Kasumi-1 (cell line): Measurements from ENCODE around the gene TFF3.

Experiments
- DNase-seq, 2 experiments: peaks; one replicate each; lab custom pipeline; 2025; lab: John Stamatoyannopoulos, UW

The TFF3 gene

GRCh38 chr21:42320791-42321190, 5.6 kb upstream of the TFF3 start:
- no peak for DNase-seq

DNA sequence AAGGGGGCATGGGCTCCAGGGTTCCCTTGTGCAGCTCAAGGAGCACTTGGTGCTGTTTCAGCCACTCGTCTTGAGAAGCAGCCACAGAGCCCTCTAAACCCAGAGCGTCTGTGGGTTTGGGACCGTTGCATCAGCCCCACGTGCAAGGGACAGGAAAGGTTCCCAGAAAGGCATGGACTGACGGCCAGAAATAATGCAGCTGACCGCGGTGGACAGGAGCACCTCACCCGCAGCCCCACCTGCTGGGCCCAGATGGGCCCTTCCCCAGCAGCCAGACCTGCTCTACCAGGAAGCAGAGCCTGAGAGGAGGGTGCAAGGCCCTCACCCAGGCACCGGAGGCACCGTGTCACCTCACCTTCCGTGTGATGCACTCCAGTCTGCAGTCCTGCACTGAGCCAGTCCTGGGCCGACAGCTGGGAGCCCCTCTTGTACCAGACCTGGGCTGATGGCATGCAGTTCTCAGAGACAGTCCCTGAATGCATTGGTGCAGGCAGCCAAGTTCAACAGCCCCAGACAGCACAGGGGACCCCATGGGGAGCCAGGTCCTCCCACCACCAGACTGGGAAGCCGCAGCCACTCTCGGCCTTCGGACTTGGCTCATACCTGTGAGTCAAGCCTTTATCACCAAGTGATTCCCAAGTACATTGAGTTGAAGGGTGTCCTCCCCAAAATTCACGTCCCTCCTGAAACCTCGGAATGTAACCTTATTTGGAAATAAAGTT, 4.8 kb upstream of the TFF3 start:
- DNase-seq: peak; percentile 43 to 53

DNA sequence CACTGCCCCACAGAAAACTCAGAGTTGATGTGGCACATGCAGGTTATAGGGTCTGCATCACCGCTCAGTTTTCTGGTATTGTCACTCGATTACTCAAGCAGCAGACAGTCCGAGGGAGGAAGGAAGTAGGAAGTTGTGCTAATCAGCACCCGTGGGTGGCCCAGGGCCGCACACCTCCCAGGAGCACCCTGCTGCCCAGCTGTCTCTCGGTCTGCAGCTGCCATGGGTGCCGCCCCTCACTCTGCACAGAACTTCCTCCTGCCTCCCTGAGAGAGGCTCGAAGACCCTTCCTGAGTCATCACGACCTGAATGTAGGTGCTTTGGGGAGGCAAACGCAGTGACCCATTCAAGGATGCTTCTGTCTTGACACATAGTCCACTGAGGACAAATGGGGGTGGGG, 4.2 kb upstream of the TFF3 start:
- peak; percentile 84 to 89 for DNase-seq

DNA sequence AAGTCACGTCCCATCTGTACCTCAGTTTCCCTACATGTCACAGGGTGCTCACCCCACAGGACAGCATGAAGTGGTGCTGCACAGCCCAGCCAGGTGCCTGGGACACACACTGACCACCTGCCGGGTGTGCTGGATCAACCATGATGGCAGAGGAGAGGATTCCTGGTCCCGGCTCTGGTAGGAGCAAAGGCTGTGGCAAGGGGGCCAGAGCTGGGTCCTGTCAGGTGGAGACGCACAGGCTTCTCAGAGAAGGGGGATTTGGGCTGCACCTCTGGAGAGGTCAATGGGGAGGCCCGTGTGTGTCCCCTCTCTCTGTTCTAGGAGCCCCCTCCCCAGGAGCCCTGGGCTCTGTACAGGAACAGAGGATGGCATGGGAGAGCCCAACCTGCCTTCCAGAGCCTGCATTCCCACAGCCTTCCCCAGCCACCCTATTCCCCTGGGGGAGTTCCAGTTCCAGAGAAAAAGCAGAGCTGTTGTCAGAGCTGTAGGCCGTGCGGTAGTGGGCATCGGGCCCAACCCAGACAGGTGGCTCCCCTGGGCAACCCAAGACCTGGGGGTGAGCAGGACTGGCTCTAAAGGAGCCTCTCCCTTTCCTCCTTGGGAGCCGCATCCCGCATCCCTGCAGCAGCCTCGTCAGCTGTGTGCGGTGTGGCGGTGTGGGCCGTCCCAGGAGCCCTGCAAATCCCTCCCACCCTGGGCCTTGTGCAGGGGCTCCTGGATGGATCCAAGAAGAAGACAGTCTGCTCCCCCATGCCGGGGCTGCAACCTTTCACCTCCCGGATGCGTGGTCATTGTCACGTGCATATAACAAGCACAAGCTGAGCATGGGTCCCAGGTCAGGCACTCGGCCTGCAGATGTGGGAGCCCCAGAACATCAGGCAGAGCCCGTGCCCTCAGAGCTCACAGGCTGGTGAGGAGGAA, 2.9 kb upstream of the TFF3 start:
- DNase-seq: no peak

DNA sequence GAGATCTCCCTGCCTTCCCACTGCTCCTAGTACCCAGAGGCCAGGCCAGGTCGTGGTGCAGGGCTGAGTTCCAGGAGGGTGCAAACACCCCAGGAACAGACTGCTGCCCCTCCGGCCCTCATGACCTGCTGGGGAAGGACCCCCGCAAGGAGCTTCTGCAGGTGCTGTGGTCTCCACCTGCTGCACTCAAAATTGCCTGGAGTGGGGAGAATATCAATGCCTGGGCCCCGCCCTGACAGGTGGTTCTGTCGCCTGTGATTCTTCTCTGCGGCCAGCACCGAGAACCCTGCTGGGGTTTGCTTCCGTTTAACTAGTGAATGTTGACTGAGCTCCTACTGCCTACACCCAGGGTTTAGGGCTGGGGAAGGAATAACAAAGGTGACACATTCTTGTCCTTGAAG, 2.1 kb upstream of the TFF3 start:
- DNase-seq: no peak

DNA sequence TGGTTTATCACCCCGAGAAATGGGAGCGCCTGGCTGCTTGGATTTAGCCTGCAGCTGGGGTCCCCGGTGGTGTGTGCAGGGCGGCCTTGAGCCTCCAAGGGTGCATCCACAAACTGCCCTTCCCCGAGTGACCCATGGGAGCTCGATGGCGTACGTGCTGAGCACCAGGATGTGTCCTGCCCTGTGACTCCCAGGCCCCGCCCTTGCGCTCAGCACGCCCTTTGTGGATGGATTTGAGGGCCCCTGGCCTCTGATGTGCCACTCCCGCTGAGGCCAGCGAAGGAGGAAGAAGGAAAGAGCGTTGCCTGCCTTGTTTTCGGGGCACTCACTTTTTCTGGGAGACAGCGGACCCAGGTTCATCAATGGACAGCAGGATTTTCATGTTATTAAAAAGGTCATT, 1.7 kb upstream of the TFF3 start:
- no peak for DNase-seq

GRCh38 chr21:42314616-42315295, 453 bp downstream of the TFF3 start:
- DNase-seq: no peak

- DNase-seq: no peak
Observed at GRCh38 chr21:42313501-42313969, 1.7 kb downstream of the TFF3 start.

GRCh38 chr21:42312626-42313104, 2.5 kb downstream of the TFF3 start:
- DNase-seq: no peak

GRCh38 chr21:42311816-42312625, 3.2 kb downstream of the TFF3 start:
- no peak for DNase-seq

- DNase-seq: no peak
Observed at GRCh38 chr21:42311160-42311559, 4.0 kb downstream of the TFF3 start.

- no peak for DNase-seq
Observed at GRCh38 chr21:42310411-42311001, 4.7 kb downstream of the TFF3 start.

DNA sequence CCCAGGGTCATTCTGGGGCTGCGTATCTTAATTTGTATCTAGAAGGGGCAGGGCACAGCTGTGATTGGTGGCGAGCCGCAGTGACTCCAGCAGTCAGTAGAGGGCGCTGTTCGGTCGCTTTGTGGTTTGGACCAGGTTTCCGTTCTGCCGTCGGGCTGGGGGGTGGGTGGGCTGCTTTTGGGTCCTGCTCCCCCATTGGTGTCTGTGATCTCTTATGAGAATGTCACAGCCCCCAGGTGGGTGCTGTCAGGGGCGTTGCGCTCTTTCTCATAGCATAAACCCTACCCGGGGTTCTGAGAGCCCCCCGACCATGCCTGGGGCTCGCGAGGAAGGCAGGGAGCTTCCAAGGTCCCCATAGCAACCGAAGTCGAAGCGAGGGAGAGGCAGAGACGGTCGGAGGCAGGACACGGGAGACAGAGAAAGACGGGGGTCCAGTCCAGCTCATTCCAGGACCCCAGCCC, 5.4 kb downstream of the TFF3 start:
- peak; percentile 60 to 65 for DNase-seq

GRCh38 chr21:42308914-42309752, 6.1 kb downstream of the TFF3 start:
- no peak for DNase-seq

DNA sequence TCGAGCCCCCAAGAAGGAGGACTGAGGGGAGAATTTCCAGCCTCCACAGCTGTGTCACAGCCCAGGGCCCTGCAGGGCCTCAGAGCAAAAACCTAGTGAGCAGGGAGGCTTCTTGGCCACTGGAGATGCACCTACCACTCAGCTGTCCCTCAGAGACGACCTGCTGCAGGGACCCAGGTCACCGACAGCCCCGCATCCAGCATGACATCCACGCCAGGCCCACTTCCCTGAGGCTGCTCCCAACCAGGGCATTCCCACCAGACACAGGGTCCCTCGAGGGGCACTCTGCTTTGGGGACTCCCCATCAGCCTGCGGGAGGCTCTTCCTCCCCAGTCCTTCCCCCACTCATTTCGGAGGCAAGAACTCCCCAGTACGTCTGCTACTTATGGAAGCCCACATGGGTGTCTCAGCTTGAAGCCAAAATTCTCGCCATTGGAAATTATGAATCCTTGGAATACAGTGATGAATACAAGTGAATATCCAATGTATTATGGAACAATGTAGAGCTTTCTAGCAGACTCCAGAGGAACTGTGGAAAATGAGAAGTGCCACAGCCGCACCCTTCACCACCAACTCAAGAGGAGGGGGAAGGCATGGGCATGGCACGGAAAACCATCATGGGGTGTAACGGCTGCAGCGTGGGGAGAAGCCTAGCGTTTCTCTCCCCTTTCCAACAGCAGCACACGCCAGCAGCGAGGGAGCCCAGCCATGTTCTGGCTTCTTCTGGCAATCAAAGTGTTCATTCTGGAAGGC, 6.9 kb downstream of the TFF3 start:
- no peak for DNase-seq

- no peak for DNase-seq
Observed at GRCh38 chr21:42307106-42307505, 8.1 kb downstream of the TFF3 start.

GRCh38 chr21:42306366-42307035, 8.7 kb downstream of the TFF3 start:
- DNase-seq: peak; percentile 64

GRCh38 chr21:42305707-42306147, 9.5 kb downstream of the TFF3 start:
- DNase-seq: no peak
